ENCODE measurements around the gene MYO3B.
"Not testable (repeated sequence)": the region's sequence is repeated elsewhere in the genome, so short reads cannot be mapped to it uniquely, and the experiment has no call there.

The MYO3B gene

DNA sequence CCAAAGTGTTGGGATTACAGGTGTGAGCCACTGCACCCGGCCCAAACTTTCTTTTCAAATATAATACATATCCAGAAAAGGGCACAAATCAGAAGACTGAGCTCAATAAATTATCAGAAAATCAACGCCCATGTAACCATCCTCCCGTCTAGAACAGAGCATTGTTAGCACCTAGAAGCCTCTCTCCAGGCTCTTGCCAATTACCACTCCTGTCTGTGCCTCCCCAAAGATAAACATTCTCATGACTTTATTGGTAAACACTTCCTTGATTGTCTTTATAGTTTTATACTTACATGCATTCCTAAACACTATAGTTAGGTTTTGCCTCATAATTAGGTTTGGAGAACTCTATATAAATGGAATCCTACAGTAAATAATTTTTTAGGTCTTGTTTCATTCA lies 478.7 kb downstream of the MYO3B start:
- no peak for TF ChIP-seq CTCF (IDR thresholded peaks at IDR 0.05; ENCODE audit: low read length, missing control alignments)
- no peak for DNase-seq (ENCODE audit: low read depth)
- H3K4me3 ChIP-seq (replicated peaks; ENCODE audit: low read depth, low read length), result no peak overlapping the region

- no peak for TF ChIP-seq CTCF (IDR thresholded peaks at IDR 0.05; ENCODE audit: low read length, missing control alignments)
- no peak for DNase-seq (ENCODE audit: low read depth)
- H3K4me3 ChIP-seq (replicated peaks; ENCODE audit: low read depth, low read length), result no peak overlapping the region
These were observed 482.5 kb downstream of the MYO3B start for GRCh38 chr2:170660409-170660808.

DNA sequence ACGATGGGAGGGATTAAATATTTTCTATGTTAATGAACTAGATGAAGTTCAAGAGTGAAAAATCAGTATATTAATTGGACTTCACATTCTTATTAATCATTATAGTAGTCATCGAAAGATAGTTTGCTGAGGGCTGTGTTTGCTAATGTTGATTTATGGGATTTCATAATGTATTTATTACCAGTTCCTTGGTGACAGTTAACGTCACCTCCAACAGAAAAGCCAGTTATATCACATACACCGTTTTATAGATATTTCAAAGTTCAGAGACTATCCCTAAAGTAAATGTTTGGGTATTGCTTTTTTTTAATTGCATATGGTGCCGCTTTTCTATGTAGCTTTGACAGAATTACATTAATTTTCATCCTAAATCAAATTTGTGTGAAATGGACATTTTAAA lies 487.8 kb downstream of the MYO3B start:
- no peak for TF ChIP-seq CTCF (IDR thresholded peaks at IDR 0.05; ENCODE audit: low read length, missing control alignments)
- H3K4me3 ChIP-seq (replicated peaks; ENCODE audit: low read depth, low read length), result no peak overlapping the region
- no peak for DNase-seq (ENCODE audit: low read depth)

- DNase-seq (ENCODE audit: low read depth), result no peak
- no peak for TF ChIP-seq CTCF (IDR thresholded peaks at IDR 0.05; ENCODE audit: low read length, missing control alignments)
- H3K4me3 ChIP-seq (replicated peaks; ENCODE audit: low read depth, low read length), result no peak overlapping the region
These were observed 492.0 kb downstream of the MYO3B start for GRCh38 chr2:170669909-170670308.

GRCh38 chr2:170670651-170671050 lies 492.7 kb downstream of the MYO3B start:
- no peak for DNase-seq (ENCODE audit: low read depth)
- no peak for TF ChIP-seq CTCF (IDR thresholded peaks at IDR 0.05; ENCODE audit: low read length, missing control alignments)
- H3K4me3 ChIP-seq (replicated peaks; ENCODE audit: low read depth, low read length), result no peak overlapping the region

GRCh38 chr2:170671079-170671478 lies 493.1 kb downstream of the MYO3B start:
- TF ChIP-seq CTCF (IDR thresholded peaks at IDR 0.05; ENCODE audit: low read length, missing control alignments), result no peak
- no peak for DNase-seq (ENCODE audit: low read depth)
- H3K4me3 ChIP-seq (replicated peaks; ENCODE audit: low read depth, low read length), result no peak overlapping the region

DNA sequence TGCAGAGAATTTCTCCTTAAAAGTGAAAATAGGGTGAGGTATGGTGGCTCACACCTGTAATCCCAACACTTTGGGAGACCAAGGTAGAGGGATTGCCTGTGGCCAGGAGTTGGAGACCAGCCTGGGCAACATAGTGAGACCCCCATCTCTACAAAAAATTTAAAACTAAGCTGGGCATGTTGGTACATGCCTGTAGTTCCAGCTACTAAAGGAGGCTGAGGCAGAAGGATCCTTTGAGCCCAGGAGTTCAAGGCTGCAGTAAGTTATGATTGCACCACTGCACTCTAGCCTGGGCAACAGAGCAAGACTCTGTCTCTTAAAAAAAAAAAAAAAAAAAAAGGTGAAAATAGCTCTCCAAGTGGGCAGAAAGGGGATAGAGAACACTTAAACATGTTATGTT lies 496.3 kb downstream of the MYO3B start:
- DNase-seq (ENCODE audit: low read depth); H3K4me3 ChIP-seq (replicated peaks; ENCODE audit: low read depth, low read length): not testable (repeated sequence)

DNA sequence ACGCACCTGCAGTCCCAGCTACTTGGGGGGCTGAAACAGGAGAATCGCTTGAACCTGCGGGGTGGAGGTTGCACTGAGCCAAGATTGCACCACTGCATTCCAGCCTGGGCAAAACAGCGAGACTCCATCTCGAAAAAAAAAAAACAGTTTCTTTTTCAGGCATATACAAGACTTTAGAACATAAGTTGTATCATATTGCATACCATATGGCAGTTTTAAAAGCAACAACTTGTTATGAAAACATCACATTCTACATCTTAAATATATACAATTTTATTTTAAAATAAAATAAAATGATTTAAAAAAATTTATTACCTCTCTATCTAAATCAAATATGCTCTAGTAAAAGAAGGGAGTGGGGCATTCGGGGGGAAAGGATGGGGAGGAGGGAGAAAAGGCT lies 497.8 kb downstream of the MYO3B start:
- TF ChIP-seq CTCF (IDR thresholded peaks at IDR 0.05; ENCODE audit: low read length, missing control alignments), result no peak
- H3K4me3 ChIP-seq (replicated peaks; ENCODE audit: low read depth, low read length), result no peak overlapping the region
- DNase-seq (ENCODE audit: low read depth), result no peak
